GM23248 (cell line): Measurements from ENCODE around the gene SALL3. TPM values are rescaled to one million over a fixed set of nuclear protein-coding genes. Genes with fewer than 3 reads are reported as not detected.

Source experiments
- DNase-seq: peaks from one replicate; pipeline ENCODE4 v3.0.0-alpha.2; 2015
- H2AFZ ChIP-seq: fragments of 200-600 bp; sonication (generic); 2 replicates; pipeline ENCODE4 v1.6.1; 2016; ENCODE audit warnings: antibody characterized with exemption
- H3F3A ChIP-seq: fragments of 200-600 bp; sonication (generic); 2 replicates; pipeline ENCODE4 v1.6.1; 2016; ENCODE audit warnings: mild to moderate bottlenecking, antibody characterized with exemption, mixed run types; ENCODE audit not compliant: insufficient read depth
- H3K27ac ChIP-seq: fragments of 200-600 bp; sonication (generic); 2 replicates; pipeline ENCODE4 v1.5.1; 2016; ENCODE audit warnings: mild to moderate bottlenecking
- H3K27me3 ChIP-seq: fragments of 200-600 bp; sonication (generic); replicated peaks from 2 replicates; pipeline ENCODE4 v1.6.1; 2016; ENCODE audit warnings: mild to moderate bottlenecking; ENCODE audit not compliant: insufficient read depth
- H3K36me3 ChIP-seq: fragments of 200-600 bp; sonication (generic); 2 replicates; pipeline ENCODE4 v1.6.1; 2016; ENCODE audit warnings: low read depth, mild to moderate bottlenecking
- H3K4me1 ChIP-seq: fragments of 200-600 bp; sonication (generic); 2 replicates; pipeline ENCODE4 v1.6.1; 2016; ENCODE audit warnings: mild to moderate bottlenecking; ENCODE audit not compliant: insufficient read depth
- H3K4me2 ChIP-seq: fragments of 200-600 bp; sonication (generic); one replicate; pipeline ENCODE4 v1.6.1; 2016; ENCODE audit warnings: mild to moderate bottlenecking; ENCODE audit not compliant: unreplicated experiment
- H3K4me3 ChIP-seq: fragments of 200-600 bp; sonication (generic); 2 replicates; pipeline ENCODE4 v1.5.1; 2016; ENCODE audit warnings: mild to moderate bottlenecking
- H3K79me2 ChIP-seq: fragments of 200-600 bp; sonication (generic); 2 replicates; pipeline ENCODE4 v1.6.1; 2016; ENCODE audit warnings: mild to moderate bottlenecking; ENCODE audit not compliant: insufficient read depth
- H3K9ac ChIP-seq: fragments of 200-600 bp; sonication (generic); 2 replicates; pipeline ENCODE4 v1.6.1; 2016; ENCODE audit warnings: mild to moderate bottlenecking
- H3K9me2 ChIP-seq: fragments of 200-600 bp; sonication (generic); 2 replicates; pipeline ENCODE4 v1.6.1; 2016; ENCODE audit warnings: mixed run types, mild to moderate bottlenecking, moderate library complexity; ENCODE audit not compliant: insufficient read depth
- H3K9me3 ChIP-seq: fragments of 200-600 bp; sonication (generic); one replicate; pipeline ENCODE4 v1.6.1; 2017; ENCODE audit warnings: low read depth
- H4K20me1 ChIP-seq: fragments of 200-600 bp; sonication (generic); 2 replicates; pipeline ENCODE4 v1.6.0; 2016; ENCODE audit not compliant: insufficient read depth
- EZH2 ChIP-seq: fragments of 200-600 bp; sonication (generic); IDR thresholded peaks from 2 replicates; pipeline ENCODE4 v1.6.1; 2018; ENCODE audit warnings: antibody characterized with exemption, mild to moderate bottlenecking; ENCODE audit not compliant: insufficient read depth, poor library complexity, severe bottlenecking
- EZH2phosphoT487 ChIP-seq: fragments of 200-600 bp; sonication (generic); IDR thresholded peaks from 2 replicates; pipeline ENCODE4 v1.6.1; 2018; ENCODE audit warnings: antibody characterized with exemption, moderate library complexity, mild to moderate bottlenecking, low read depth; ENCODE audit not compliant: insufficient read depth
- WGBS, 2 experiments: methylation state at CpG; one replicate each; pipeline ENCODE4 v1.1.6; 2015 to 2017; ENCODE audit warnings: low lambda C conversion rate in 2 of 2, low coverage in 1 of 2; ENCODE audit errors: missing lambda C conversion rate in 2 of 2; 5-methylcytosine and 5-hydroxymethylcytosine counted together
- in situ Hi-C: fragments of 300-500 bp; cut with MboI; formaldehyde crosslinking; loops from 2 replicates; pipeline ENCODE4 v1.15.0; 2020
- polyA plus RNA-seq: library from polyadenylated mRNA; unstranded; fragments of >200 nt; fragmentation: Nextera tagmentation; extraction: Ambion mirVana; gene quantifications from 2 replicates; pipeline ENCODE4 v1.2.1, GENCODE V29; 2016
- total RNA-seq: library from RNA; depleted of rRNA; stranded (reverse); fragments of >200 nt; shearing (Covaris generic); gene quantifications from 2 replicates; pipeline ENCODE4 v1.2.3, GENCODE V29; 2014

SALL3 gene
- total and polyA plus RNA-seq, 2 experiments from 2014 or later = not detected

DNA sequence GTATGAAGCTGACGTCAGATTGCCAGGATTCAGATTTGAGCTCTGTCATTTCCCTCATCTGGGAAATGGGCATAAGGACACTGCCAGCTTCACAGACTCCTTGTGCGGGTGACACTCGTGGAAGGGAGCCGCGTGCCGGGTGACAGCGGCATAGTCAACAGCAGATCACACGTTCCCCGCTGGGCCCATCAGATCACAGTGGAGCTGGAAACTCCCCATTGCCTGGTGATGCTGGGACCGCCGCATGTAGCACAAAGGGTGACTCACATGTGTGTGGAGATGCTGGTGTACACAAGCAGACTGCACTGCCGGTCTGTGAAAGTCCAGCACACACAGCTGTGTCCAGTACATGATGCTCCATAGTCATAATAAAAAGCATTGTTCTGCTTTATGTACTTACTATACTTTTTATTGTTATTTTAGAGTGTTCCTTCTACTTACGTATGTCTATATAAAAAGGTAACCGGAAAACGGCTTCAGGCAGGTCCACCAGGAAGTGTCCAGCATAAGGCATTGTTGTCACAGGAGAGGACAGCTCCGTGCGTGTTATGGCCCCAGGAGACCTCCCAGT is 31.8 kb downstream of the SALL3 start:
- no peaks in the 10 kb centered on the region for H4K20me1 ChIP-seq
- no peak overlapping the region for H3K9ac ChIP-seq
- DNase-seq = no peak
- no peak overlapping the region for H3K27ac ChIP-seq
- no peak overlapping the region for H3K4me3 ChIP-seq
- TF ChIP-seq EZH2phosphoT487 (no peak), EZH2 (no peak)
- H3K4me1 ChIP-seq = no peaks in the 10 kb centered on the region
- WGBS, 2 experiments = 63 to 67% methylated on average over 17 of the region's 17 CpGs
- no peaks in the 10 kb centered on the region for H3K9me3 ChIP-seq
- H3K79me2 ChIP-seq = no peaks in the 10 kb centered on the region
- in situ Hi-C loops = no loop called here
- no peak overlapping the region for H3K4me2 ChIP-seq
- H3K36me3 ChIP-seq = no peaks in the 10 kb centered on the region
- H3K27me3 ChIP-seq = peaks cover 13% of the 10 kb centered on the region
- no peaks in the 10 kb centered on the region for H3K9me2 ChIP-seq
- H2AFZ ChIP-seq = no peak overlapping the region
- no peaks in the 10 kb centered on the region for H3F3A ChIP-seq

DNA sequence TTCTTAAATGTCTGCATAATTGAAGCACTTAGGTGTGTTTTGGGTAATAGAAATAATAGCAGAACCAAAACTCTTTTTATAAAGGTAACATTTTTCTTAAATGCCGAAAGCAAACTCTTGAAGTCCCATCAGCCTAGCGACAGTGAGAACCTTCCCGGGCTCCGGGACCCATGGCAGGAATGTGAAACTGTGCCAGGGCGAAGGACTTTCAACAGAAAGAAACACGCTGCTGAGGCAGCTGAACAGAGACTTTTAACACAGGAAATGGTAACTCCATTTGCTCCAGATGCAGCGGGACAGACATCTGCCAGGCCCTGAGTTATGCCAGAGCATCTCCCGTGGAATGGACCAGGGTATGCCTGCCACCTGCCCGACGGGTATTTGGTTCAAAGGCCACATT is 34.3 kb downstream of the SALL3 start:
- Histone ChIP-seq H2AFZ (no peak overlapping the region), H3K9me3 (no peaks in the 10 kb centered on the region), H3K79me2 (no peaks in the 10 kb centered on the region), H4K20me1 (no peaks in the 10 kb centered on the region), H3K9ac (no peak overlapping the region), H3K27ac (no peak overlapping the region), H3K36me3 (no peaks in the 10 kb centered on the region), H3K4me3 (no peak overlapping the region), H3K9me2 (no peaks in the 10 kb centered on the region), H3K4me2 (no peak overlapping the region), H3K27me3 (peaks cover 13% of the 10 kb centered on the region), H3K4me1 (no peaks in the 10 kb centered on the region), H3F3A (no peaks in the 10 kb centered on the region)
- TF ChIP-seq EZH2 (no peak), EZH2phosphoT487 (no peak)
- in situ Hi-C loops = no loop called here
- no peak for DNase-seq
- WGBS, 2 experiments = 4 to 5% methylated on average over 10 of the region's 10 CpGs

DNA sequence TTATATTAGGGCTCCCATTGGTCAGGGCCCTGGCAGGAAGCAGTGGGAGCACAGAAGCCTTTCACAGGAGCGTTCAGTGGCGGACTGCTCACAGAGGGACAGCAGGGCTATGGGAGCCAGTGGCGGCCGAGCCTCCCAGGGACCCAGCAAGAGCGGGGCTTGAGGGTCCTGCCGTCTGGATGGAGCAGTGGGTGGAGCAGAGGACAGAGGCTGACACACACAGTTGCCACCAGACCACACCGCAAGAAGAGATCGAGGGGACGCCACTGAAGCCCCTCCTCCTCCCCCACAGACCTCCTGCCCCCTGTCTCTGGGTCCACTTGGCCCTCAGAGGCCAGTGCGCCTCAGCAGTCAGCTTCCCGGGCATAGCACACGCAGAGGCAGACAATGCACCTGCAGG is 39.3 kb downstream of the SALL3 start:
- no peaks in the 10 kb centered on the region for H3K36me3 ChIP-seq
- no peak overlapping the region for H3K27ac ChIP-seq
- H3K9ac ChIP-seq = no peak overlapping the region
- peaks cover 2% of the 10 kb centered on the region; the same call in 1 of the 2 replicates for H3K27me3 ChIP-seq
- H2AFZ ChIP-seq = no peak overlapping the region
- H3K4me2 ChIP-seq = no peak overlapping the region
- DNase-seq = no peak
- no peaks in the 10 kb centered on the region for H3K9me2 ChIP-seq
- in situ Hi-C loops = no loop called here
- TF ChIP-seq EZH2phosphoT487 = no peak
- no peak for TF ChIP-seq EZH2
- H4K20me1 ChIP-seq = no peaks in the 10 kb centered on the region
- 48 to 50% methylated on average over 10 to 12 of the region's 12 CpGs for WGBS, 2 experiments
- H3K4me3 ChIP-seq = no peak overlapping the region
- no peaks in the 10 kb centered on the region for H3K4me1 ChIP-seq
- H3K9me3 ChIP-seq = no peaks in the 10 kb centered on the region
- no peaks in the 10 kb centered on the region for H3K79me2 ChIP-seq
- H3F3A ChIP-seq = no peaks in the 10 kb centered on the region

DNA sequence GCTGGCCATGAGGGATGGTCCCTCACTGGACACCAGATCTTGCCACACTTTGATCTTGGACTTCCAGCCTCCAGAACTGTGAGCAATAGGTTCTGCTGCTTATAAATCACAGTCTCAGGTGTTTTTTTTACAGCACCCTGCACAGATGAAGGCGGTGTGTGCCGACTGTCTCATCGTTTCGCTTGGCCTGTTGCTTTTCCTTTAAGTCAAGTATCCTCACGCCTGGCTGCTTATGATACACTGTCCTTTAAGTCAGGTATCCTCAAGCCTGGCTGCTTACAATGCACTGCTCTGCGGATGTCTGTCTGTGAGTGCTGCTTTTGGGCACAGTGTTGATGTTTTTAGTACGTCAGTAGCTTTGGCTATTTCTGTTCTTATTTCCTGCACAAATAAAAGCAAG is 40.3 kb downstream of the SALL3 start:
- H3F3A ChIP-seq = no peaks in the 10 kb centered on the region
- H3K4me2 ChIP-seq = no peak overlapping the region
- H2AFZ ChIP-seq = no peak overlapping the region
- H3K27ac ChIP-seq = no peak overlapping the region
- H3K27me3 ChIP-seq = no peaks in the 10 kb centered on the region
- no peaks in the 10 kb centered on the region for H3K4me1 ChIP-seq
- no peaks in the 10 kb centered on the region for H4K20me1 ChIP-seq
- 29 to 35% methylated on average over 7 of the region's 7 CpGs for WGBS, 2 experiments
- no peaks in the 10 kb centered on the region for H3K79me2 ChIP-seq
- TF ChIP-seq EZH2phosphoT487 = no peak
- no peak for TF ChIP-seq EZH2
- H3K9me3 ChIP-seq = no peaks in the 10 kb centered on the region
- no peak for DNase-seq
- H3K4me3 ChIP-seq = no peak overlapping the region
- no peaks in the 10 kb centered on the region for H3K9me2 ChIP-seq
- H3K9ac ChIP-seq = no peak overlapping the region
- in situ Hi-C loops = no loop called here
- no peaks in the 10 kb centered on the region for H3K36me3 ChIP-seq

DNA sequence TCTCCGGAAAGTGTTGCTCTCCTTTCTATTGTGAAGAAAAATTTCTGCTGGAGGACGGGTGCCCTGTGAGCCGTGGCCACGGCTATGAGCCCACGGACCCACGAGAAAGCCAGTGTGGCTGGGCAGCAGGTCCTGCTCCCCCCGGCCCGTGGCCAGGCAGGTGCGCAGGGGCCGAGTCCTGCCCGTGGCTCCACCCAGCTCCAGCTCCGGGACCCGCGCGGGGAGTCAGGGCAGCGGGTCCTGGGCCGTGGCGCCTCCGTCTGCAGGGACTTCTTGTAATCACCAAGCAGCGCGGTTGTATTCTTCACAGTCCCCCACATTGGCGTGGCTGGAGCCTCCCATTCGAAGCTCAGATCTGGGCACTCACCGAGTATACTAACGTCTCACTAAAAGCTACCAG is 43.0 kb downstream of the SALL3 start:
- H3K4me2 ChIP-seq = no peak overlapping the region
- in situ Hi-C loops = no loop called here

More for the DNA sequence above, 43.0 kb downstream of the SALL3 start:
- Histone ChIP-seq H3K9me2 (no peaks in the 10 kb centered on the region), H3K79me2 (no peaks in the 10 kb centered on the region), H3K27ac (no peak overlapping the region), H4K20me1 (no peaks in the 10 kb centered on the region), H3K9ac (no peak overlapping the region), H3K4me1 (no peaks in the 10 kb centered on the region), H3K27me3 (no peaks in the 10 kb centered on the region), H3K36me3 (no peaks in the 10 kb centered on the region), H3K9me3 (no peaks in the 10 kb centered on the region), H2AFZ (no peak overlapping the region), H3F3A (no peaks in the 10 kb centered on the region), H3K4me3 (no peak overlapping the region)
- WGBS, 2 experiments = 70 to 71% methylated on average over 25 of the region's 25 CpGs
- TF ChIP-seq EZH2 = no peak
- no peak for TF ChIP-seq EZH2phosphoT487
- DNase-seq = no peak
